ENCODE data around the gene RAB11FIP4. TPM values are rescaled to one million over a fixed set of nuclear protein-coding genes. Genes with fewer than 3 reads are reported as not detected.

Gene RAB11FIP4
- total and polyA plus RNA-seq, 12 donors = 1.6 to 13.9 (median 8.4) TPM

DNA sequence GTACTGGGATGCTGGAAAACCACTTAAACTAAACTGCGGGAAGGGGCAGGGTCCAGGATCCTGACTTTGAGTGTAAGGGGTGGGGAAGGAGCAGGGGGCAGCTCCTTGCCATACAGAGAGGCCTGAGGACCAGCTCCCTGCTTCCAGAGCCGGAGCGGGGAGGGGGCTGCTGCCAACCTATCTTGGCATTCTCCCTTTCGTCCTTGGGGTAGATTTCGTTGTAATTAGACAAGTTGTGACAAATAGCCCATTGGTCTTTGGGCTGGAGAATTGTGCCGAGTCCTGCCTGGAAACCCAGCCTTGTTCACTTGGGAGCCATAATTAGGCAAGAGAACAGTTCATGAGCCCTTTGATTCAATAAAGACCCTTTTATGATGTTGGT lies 175.5 kb downstream of the RAB11FIP4 start:
- Histone ChIP-seq H3K4me1 (peaks cover 6 to 93% (median 69%) of the 10 kb centered on the region in 9 donors), H3K27me3 (no peaks in the 10 kb centered on the region), H3K9me3 (no peaks in the 10 kb centered on the region), H3K4me3 (no peak overlapping the region), H3K36me3 (peaks cover 0 to 9% (median 0%) of the 10 kb centered on the region in 9 donors), H3K27ac (peak overlapping the region in 4 of 10 donors; percentile 18 to 49 (median 31))
- ATAC-seq (no peak), DNase-seq (no peak)
- intact Hi-C loops (cut with DNase I) = loop anchor here in 4 of 10 donors (10.0 kb wide), 2 partner anchors 128 to 158 kb away; no protein-coding TSS in a partner anchor
- WGBS, 2 donors = 92 to 94% methylated on average over 6 of the region's 6 CpGs
- TF ChIP-seq, protein P1, sequence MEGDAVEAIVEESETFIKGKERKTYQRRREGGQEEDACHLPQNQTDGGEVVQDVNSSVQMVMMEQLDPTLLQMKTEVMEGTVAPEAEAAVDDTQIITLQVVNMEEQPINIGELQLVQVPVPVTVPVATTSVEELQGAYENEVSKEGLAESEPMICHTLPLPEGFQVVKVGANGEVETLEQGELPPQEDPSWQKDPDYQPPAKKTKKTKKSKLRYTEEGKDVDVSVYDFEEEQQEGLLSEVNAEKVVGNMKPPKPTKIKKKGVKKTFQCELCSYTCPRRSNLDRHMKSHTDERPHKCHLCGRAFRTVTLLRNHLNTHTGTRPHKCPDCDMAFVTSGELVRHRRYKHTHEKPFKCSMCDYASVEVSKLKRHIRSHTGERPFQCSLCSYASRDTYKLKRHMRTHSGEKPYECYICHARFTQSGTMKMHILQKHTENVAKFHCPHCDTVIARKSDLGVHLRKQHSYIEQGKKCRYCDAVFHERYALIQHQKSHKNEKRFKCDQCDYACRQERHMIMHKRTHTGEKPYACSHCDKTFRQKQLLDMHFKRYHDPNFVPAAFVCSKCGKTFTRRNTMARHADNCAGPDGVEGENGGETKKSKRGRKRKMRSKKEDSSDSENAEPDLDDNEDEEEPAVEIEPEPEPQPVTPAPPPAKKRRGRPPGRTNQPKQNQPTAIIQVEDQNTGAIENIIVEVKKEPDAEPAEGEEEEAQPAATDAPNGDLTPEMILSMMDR (IDR thresholded peaks at IDR 0.05) = no peak

DNA sequence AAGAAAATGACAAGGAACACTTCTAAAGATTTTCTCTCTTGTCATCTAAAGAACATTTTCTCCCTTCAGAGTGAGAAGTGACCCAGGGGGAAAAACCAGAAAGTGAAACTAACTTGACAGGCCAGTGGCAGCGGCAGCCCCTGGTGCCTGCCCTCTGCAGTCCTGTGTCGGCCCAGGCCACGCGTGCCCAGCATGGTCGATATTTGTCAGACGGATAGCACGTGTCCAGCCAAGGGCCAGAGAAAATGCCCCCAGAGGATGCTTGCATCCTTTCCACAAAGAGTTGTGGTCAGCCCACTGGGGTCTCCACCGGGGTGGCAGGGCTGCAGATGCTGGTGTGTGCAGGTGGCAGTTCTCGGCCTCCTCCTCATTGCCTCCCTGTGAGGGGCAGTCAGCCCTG lies 176.6 kb downstream of the RAB11FIP4 start:
- 69 to 95% methylated on average over 9 of the region's 9 CpGs for WGBS, 2 donors
- no peak for DNase-seq
- peaks cover 0 to 4% (median 0%) of the 10 kb centered on the region in 9 donors for H3K36me3 ChIP-seq
- H3K27ac ChIP-seq = peak overlapping the region in 6 of 10 donors; percentile 10 to 76 (median 40)
- TF ChIP-seq, protein P1 (IDR thresholded peaks at IDR 0.05) = no peak
- ATAC-seq = no peak
- H3K4me3 ChIP-seq = no peak overlapping the region
- H3K9me3 ChIP-seq = no peaks in the 10 kb centered on the region
- no peaks in the 10 kb centered on the region for H3K27me3 ChIP-seq
- intact Hi-C loops (cut with DNase I) = loop anchor here in 4 of 10 donors (10.0 kb wide), 2 partner anchors 127 to 157 kb away; no protein-coding TSS in a partner anchor
- H3K4me1 ChIP-seq = peaks cover 6 to 92% (median 79%) of the 10 kb centered on the region in 9 donors

DNA sequence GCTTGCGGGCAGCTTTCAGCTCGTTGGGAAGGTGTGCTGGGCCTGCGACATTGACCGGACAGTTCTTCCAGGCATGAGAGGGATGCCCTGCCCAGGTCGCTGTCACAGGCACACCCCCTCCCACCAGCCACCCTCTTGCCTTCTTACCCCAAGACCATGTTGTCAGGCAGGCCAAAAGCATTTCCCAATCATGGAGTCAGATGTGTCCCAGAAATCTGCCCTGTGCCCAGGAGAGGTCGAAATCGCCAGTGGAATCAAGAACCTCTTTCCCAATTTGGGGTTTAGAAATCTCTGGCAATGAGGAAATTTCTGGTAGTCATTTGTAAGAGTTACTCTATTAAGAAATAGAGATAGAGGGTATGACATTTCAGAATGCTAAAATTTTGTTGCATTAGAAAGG lies 177.1 kb downstream of the RAB11FIP4 start:
- TF ChIP-seq, protein P1 (IDR thresholded peaks at IDR 0.05) = no peak
- Histone ChIP-seq H3K27me3 (no peaks in the 10 kb centered on the region), H3K4me1 (peaks cover 6 to 96% (median 83%) of the 10 kb centered on the region in 9 donors), H3K36me3 (peaks cover 0 to 4% (median 0%) of the 10 kb centered on the region in 9 donors), H3K9me3 (no peaks in the 10 kb centered on the region), H3K4me3 (no peak overlapping the region), H3K27ac (peak overlapping the region in 5 of 10 donors; percentile 10 to 76 (median 49))
- intact Hi-C loops (cut with DNase I) = loop anchor here in 4 of 10 donors (10.0 kb wide), 2 partner anchors 126 to 156 kb away; no protein-coding TSS in a partner anchor
- 86 to 92% methylated on average over 7 of the region's 7 CpGs for WGBS, 2 donors
- ATAC-seq (peak in 1 of 8 donors; percentile 17), DNase-seq (no peak)

DNA sequence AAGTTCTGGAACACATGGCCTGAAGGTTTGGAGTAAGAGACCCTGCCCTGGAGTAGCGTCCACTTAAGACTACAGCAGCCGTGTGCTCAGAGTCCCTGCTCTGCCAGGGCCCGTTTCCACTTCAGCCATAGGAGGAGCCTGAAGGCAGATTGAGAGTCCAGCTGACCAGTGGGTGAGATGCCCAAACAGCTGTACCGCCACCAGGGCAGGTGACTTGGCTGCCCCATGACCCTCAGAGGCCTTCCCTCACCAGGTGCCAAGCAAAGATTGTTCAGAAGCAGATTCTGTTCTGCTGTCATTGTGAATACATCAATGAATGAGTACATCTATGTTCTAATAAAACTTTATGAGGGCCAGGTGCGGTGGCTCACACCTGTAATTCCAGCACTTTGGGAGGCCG lies 178.8 kb downstream of the RAB11FIP4 start:
- TF ChIP-seq, protein P1 (IDR thresholded peaks at IDR 0.05) = no peak
- intact Hi-C loops (cut with DNase I) = loop anchor here in 2 of 10 donors (5.0 to 10.0 kb wide), 2 partner anchors 125 to 167 kb away; no protein-coding TSS in a partner anchor
- no peaks in the 10 kb centered on the region for H3K9me3 ChIP-seq
- DNase-seq (no peak), ATAC-seq (no peak)
- no peak overlapping the region for H3K4me3 ChIP-seq
- no peaks in the 10 kb centered on the region for H3K27me3 ChIP-seq
- H3K36me3 ChIP-seq = peaks cover 0 to 3% (median 0%) of the 10 kb centered on the region in 9 donors
- H3K27ac ChIP-seq = peak overlapping the region in 9 of 10 donors; percentile 55 to 89 (median 76)
- peaks cover 6 to 83% (median 79%) of the 10 kb centered on the region in 9 donors for H3K4me1 ChIP-seq
- 74 to 84% methylated on average over 6 of the region's 6 CpGs for WGBS, 2 donors

Data from heart right ventricle (tissue), 16 donors.